ENCODE measurements around the gene TBC1D17.

TBC1D17 gene

GRCh38 chr19:49873834-49874233 is 3.7 kb upstream of the TBC1D17 start:
- TF ChIP-seq CTCF (IDR thresholded peaks at IDR 0.05; ENCODE audit: low read depth, low read length) (no peak), EZH2phosphoT487 (IDR thresholded peaks at IDR 0.05; ENCODE audit: low read depth) (no peak)
- Histone ChIP-seq H3K4me1 (ENCODE audit: low read length) (peaks cover 16% of the 10 kb centered on the region), H3K9me3 (ENCODE audit: insufficient read depth, low read length) (no peaks in the 10 kb centered on the region), H2AFZ (ENCODE audit: low read depth, low read length) (no peak overlapping the region), H3K36me3 (replicated peaks; ENCODE audit: low read depth, low read length) (peaks cover 5% of the 10 kb centered on the region), H4K20me1 (ENCODE audit: insufficient read depth, low read length) (no peaks in the 10 kb centered on the region; the same call in 1 of the 2 replicates), H3K9ac (ENCODE audit: low read length) (no peak overlapping the region), H3K79me2 (ENCODE audit: low read length) (peaks cover 31% of the 10 kb centered on the region), H3K4me2 (ENCODE audit: low read length) (no peak overlapping the region), H3K4me3 (ENCODE audit: low read length) (no peak overlapping the region), H3K27me3 (ENCODE audit: low read depth, low read length) (no peaks in the 10 kb centered on the region), H3K27ac (ENCODE audit: low read length) (no peak overlapping the region)

GRCh38 chr19:49874503-49875157 is 2.9 kb upstream of the TBC1D17 start:
- TF ChIP-seq CTCF (IDR thresholded peaks at IDR 0.05; ENCODE audit: low read depth, low read length) (no peak), EZH2phosphoT487 (IDR thresholded peaks at IDR 0.05; ENCODE audit: low read depth) (no peak)
- Histone ChIP-seq H3K27ac (ENCODE audit: low read length) (no peak overlapping the region), H3K9me3 (ENCODE audit: insufficient read depth, low read length) (no peaks in the 10 kb centered on the region), H3K27me3 (ENCODE audit: low read depth, low read length) (no peaks in the 10 kb centered on the region), H2AFZ (ENCODE audit: low read depth, low read length) (no peak overlapping the region), H3K36me3 (replicated peaks; ENCODE audit: low read depth, low read length) (peaks cover 8% of the 10 kb centered on the region), H3K79me2 (ENCODE audit: low read length) (peaks cover 33% of the 10 kb centered on the region), H3K4me3 (ENCODE audit: low read length) (no peak overlapping the region), H3K4me2 (ENCODE audit: low read length) (peak overlapping the region; percentile 88; the same call in 1 of the 2 replicates), H3K4me1 (ENCODE audit: low read length) (peaks cover 20% of the 10 kb centered on the region), H4K20me1 (ENCODE audit: insufficient read depth, low read length) (no peaks in the 10 kb centered on the region; the same call in 1 of the 2 replicates), H3K9ac (ENCODE audit: low read length) (no peak overlapping the region)

- peaks cover 33% of the 10 kb centered on the region for H3K79me2 ChIP-seq (ENCODE audit: low read length)
- H2AFZ ChIP-seq (ENCODE audit: low read depth, low read length) = no peak overlapping the region
- H4K20me1 ChIP-seq (ENCODE audit: insufficient read depth, low read length) = no peaks in the 10 kb centered on the region; the same call in 1 of the 2 replicates
- peak overlapping the region; percentile 95; the same call in 1 of the 2 replicates for H3K9ac ChIP-seq (ENCODE audit: low read length)
- H3K4me3 ChIP-seq (ENCODE audit: low read length) = peak overlapping the region; percentile 88
- H3K4me1 ChIP-seq (ENCODE audit: low read length) = peaks cover 20% of the 10 kb centered on the region
- peaks cover 10% of the 10 kb centered on the region for H3K36me3 ChIP-seq (replicated peaks; ENCODE audit: low read depth, low read length)
- H3K9me3 ChIP-seq (ENCODE audit: insufficient read depth, low read length) = no peaks in the 10 kb centered on the region
- TF ChIP-seq CTCF (IDR thresholded peaks at IDR 0.05; ENCODE audit: low read depth, low read length) (no peak), EZH2phosphoT487 (IDR thresholded peaks at IDR 0.05; ENCODE audit: low read depth) (no peak)
- H3K4me2 ChIP-seq (ENCODE audit: low read length) = peak overlapping the region; percentile 88
- H3K27me3 ChIP-seq (ENCODE audit: low read depth, low read length) = no peaks in the 10 kb centered on the region
- H3K27ac ChIP-seq (ENCODE audit: low read length) = 0 out of 2 replicates have a peak overlapping the region, but pooled peaks have one; percentile 85
These were observed 2.3 kb upstream of the TBC1D17 start for GRCh38 chr19:49875177-49875576.

- H3K79me2 ChIP-seq (ENCODE audit: low read length) = peaks cover 33% of the 10 kb centered on the region
These were observed 1.6 kb upstream of the TBC1D17 start for GRCh38 chr19:49875857-49876421.

More at GRCh38 chr19:49875857-49876421, 1.6 kb upstream of the TBC1D17 start:
- Histone ChIP-seq H3K4me3 (ENCODE audit: low read length) (peak overlapping the region; percentile 88), H3K4me2 (ENCODE audit: low read length) (peak overlapping the region; percentile 88), H3K9ac (ENCODE audit: low read length) (peak overlapping the region; percentile 95), H2AFZ (ENCODE audit: low read depth, low read length) (peak overlapping the region; percentile 58; the same call in 1 of the 2 replicates), H3K9me3 (ENCODE audit: insufficient read depth, low read length) (no peaks in the 10 kb centered on the region), H3K27ac (ENCODE audit: low read length) (peak overlapping the region; percentile 85), H3K36me3 (replicated peaks; ENCODE audit: low read depth, low read length) (peaks cover 18% of the 10 kb centered on the region), H3K27me3 (ENCODE audit: low read depth, low read length) (no peaks in the 10 kb centered on the region), H4K20me1 (ENCODE audit: insufficient read depth, low read length) (no peaks in the 10 kb centered on the region; the same call in 1 of the 2 replicates), H3K4me1 (ENCODE audit: low read length) (peaks cover 20% of the 10 kb centered on the region)
- TF ChIP-seq CTCF (IDR thresholded peaks at IDR 0.05; ENCODE audit: low read depth, low read length) = no peak
- TF ChIP-seq EZH2phosphoT487 (IDR thresholded peaks at IDR 0.05; ENCODE audit: low read depth) = no peak
